OCI-LY7 (cell line): ENCODE data around the gene ARMCX1. TPM values are rescaled to one million over a fixed set of nuclear protein-coding genes. Genes with fewer than 3 reads are reported as not detected.

ENCODE experiments used
- BruUV-seq: library from RNA; stranded (reverse); fragments of 400-500 nt; replicated peaks from 2 replicates; lab custom pipeline; 2021; lab: Mats Ljungman, UMichigan
- CTCF ChIA-PET: fragments of 300-600 bp; sonication (Branson Sonifier 250); formaldehyde crosslinking; loops from one replicate; lab custom pipeline; 2022; ENCODE audit warnings: antibody characterized with exemption; ENCODE audit not compliant: unreplicated experiment; lab: Charles Lee
- POLR2A ChIA-PET: fragments of 300-600 bp; sonication (Branson Sonifier 250); formaldehyde crosslinking; loops from one replicate; lab custom pipeline; 2022; ENCODE audit warnings: antibody characterized with exemption; lab: Charles Lee
- DNase-seq: peaks from one replicate; pipeline ENCODE4 v3.0.0-alpha.2; 2015; ENCODE audit warnings: low spot score
- H2AFZ ChIP-seq: fragments of 200-600 bp; sonication (generic), shearing (Covaris generic); 2 replicates; pipeline ENCODE4 v1.6.1; 2014; ENCODE audit warnings: mild to moderate bottlenecking, antibody characterized with exemption, low read length, moderate library complexity
- H3K27ac ChIP-seq: fragments of 200-600 bp; sonication (generic); 2 replicates; pipeline ENCODE4 v1.5.1; 2014; ENCODE audit warnings: mixed run types, low read depth, mild to moderate bottlenecking, moderate library complexity, low read length, inconsistent platforms; ENCODE audit not compliant: poor library complexity, severe bottlenecking
- H3K36me3 ChIP-seq: fragments of 200-600 bp; sonication (generic); 2 replicates; pipeline ENCODE4 v1.6.1; 2014; ENCODE audit warnings: mild to moderate bottlenecking, antibody characterized with exemption, low read length, moderate library complexity, mixed read lengths; ENCODE audit not compliant: insufficient read depth
- H3K4me1 ChIP-seq: fragments of 200-600 bp; sonication (generic); 2 replicates; pipeline ENCODE4 v1.5.1; 2014; ENCODE audit warnings: mild to moderate bottlenecking, low read length; ENCODE audit not compliant: insufficient read depth, poor library complexity, severe bottlenecking
- H3K4me2 ChIP-seq: fragments of 200-600 bp; sonication (generic); 2 replicates; pipeline ENCODE4 v1.6.1; 2014; ENCODE audit warnings: mild to moderate bottlenecking, low read length
- H3K4me3 ChIP-seq: fragments of 200-600 bp; sonication (generic); 2 replicates; pipeline ENCODE4 v1.5.1; 2014; ENCODE audit warnings: mild to moderate bottlenecking, low read depth, low read length; ENCODE audit not compliant: poor library complexity, severe bottlenecking
- H3K79me2 ChIP-seq: fragments of 200-600 bp; sonication (generic); 2 replicates; pipeline ENCODE4 v1.6.1; 2016; ENCODE audit warnings: low read depth, mild to moderate bottlenecking, low read length, moderate library complexity, mixed read lengths; ENCODE audit not compliant: insufficient read depth
- H3K9me2 ChIP-seq: fragments of 200-600 bp; sonication (generic); 2 replicates; pipeline ENCODE4 v1.6.1; 2016; ENCODE audit warnings: mild to moderate bottlenecking, low read length, mixed read lengths; ENCODE audit not compliant: insufficient read depth
- H3K9me3 ChIP-seq: fragments of 200-600 bp; sonication (generic); 2 replicates; pipeline ENCODE4 v1.6.1; 2014; ENCODE audit warnings: mild to moderate bottlenecking, mixed run types, low read length, mixed read lengths
- H4K20me1 ChIP-seq: fragments of 200-600 bp; sonication (generic); 2 replicates; pipeline ENCODE4 v1.6.1; 2014; ENCODE audit warnings: mild to moderate bottlenecking, antibody characterized with exemption, low read length, moderate library complexity, mixed read lengths; ENCODE audit not compliant: insufficient read depth
- CTCF ChIP-seq: fragments of 200-600 bp; sonication (generic); conservative IDR thresholded peaks from 2 replicates; pipeline ENCODE4 v1.5.1; 2014; ENCODE audit warnings: mild to moderate bottlenecking, antibody characterized with exemption, low read length, moderate library complexity, mixed read lengths
- EZH2phosphoT487 ChIP-seq: fragments of 200-600 bp; sonication (generic); IDR thresholded peaks from 2 replicates; pipeline ENCODE4 v1.6.1; 2018; ENCODE audit warnings: low read depth, borderline replicate concordance, mild to moderate bottlenecking, mixed run types, antibody characterized with exemption, low read length, moderate library complexity, mixed read lengths
- intact Hi-C: fragments of 100-400 bp; cut with micrococcal nuclease; formaldehyde crosslinking; loops from one replicate; pipeline ENCODE4 v1.10.0; 2022; ENCODE audit not compliant: unreplicated experiment
- total RNA-seq, 2 experiments: library from RNA; depleted of rRNA in 1 of 2; stranded (reverse); fragments of >200 nt in 1 of 2; shearing (Covaris generic) in 1 of 2; gene quantifications; 2 replicates each; pipeline ENCODE4 v1.2.3, GENCODE V29; 2014 to 2022

The ARMCX1 gene
- total RNA-seq, 2 experiments from 2014 or later: not detected

DNA sequence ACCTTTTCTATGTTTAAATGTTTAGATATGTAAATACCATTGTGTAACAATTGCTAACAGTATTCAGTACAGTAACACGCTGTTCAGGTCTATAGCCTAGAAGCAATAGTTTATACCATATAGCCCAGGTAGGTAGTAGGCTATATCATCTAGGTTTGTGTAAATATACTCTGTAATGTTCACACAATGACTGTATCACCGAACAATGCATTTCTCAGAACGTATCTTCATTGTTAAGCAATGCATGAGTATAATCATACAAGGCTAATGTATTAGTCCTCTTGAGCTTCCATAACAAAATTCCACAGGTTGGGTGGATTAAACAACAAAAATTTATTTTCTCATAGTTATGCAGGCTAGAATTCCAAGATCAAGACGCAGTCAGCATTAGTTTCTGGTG is 42.4 kb upstream of the ARMCX1 start:
- CTCF ChIA-PET: no interaction called here
- Histone ChIP-seq H3K27ac (no peak overlapping the region), H3K79me2 (no peaks in the 10 kb centered on the region), H3K4me3 (no peak overlapping the region), H3K9me3 (no peaks in the 10 kb centered on the region), H3K4me2 (no peak overlapping the region), H3K9me2 (no peaks in the 10 kb centered on the region), H3K4me1 (no peaks in the 10 kb centered on the region), H3K36me3 (no peaks in the 10 kb centered on the region), H2AFZ (no peak overlapping the region), H4K20me1 (no peaks in the 10 kb centered on the region)
- no peak for TF ChIP-seq EZH2phosphoT487
- TF ChIP-seq CTCF: no peak
- intact Hi-C loops: no loop called here
- POLR2A ChIA-PET: no interaction called here
- DNase-seq: no peak
- no TSS peak for BruUV-seq

GRCh38 chrX:101530944-101531343 is 19.4 kb upstream of the ARMCX1 start:
- Histone ChIP-seq H3K4me1 (no peaks in the 10 kb centered on the region), H3K9me2 (no peaks in the 10 kb centered on the region), H3K4me2 (no peak overlapping the region), H3K79me2 (no peaks in the 10 kb centered on the region), H4K20me1 (no peaks in the 10 kb centered on the region), H3K9me3 (no peaks in the 10 kb centered on the region), H3K4me3 (no peak overlapping the region), H3K36me3 (no peaks in the 10 kb centered on the region), H3K27ac (no peak overlapping the region), H2AFZ (no peak overlapping the region)
- TF ChIP-seq CTCF (no peak), EZH2phosphoT487 (no peak)
- ChIA-PET CTCF (no interaction called here), POLR2A (no interaction called here)
- intact Hi-C loops: no loop called here
- no peak for DNase-seq
- no TSS peak for BruUV-seq

DNA sequence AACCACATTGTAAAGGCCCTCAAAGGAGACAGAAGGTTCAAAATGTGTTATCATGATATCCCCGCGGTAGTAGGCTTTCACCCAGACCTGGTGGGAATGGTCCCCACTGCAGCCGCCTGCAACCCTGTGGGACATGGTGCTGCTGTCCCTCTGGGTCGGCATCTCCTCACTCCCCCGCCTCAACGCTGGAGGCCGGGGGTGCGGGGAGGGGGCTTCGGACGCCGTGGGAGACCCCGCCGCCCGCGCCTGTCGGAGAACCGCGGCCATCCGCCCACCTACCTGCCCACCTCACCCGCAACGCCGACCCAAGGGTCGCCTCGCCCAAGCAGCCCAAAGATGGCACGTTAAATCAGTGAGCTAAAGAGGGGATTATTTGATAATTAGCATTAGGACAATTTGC is 11.2 kb upstream of the ARMCX1 start:
- no peaks in the 10 kb centered on the region for H3K4me1 ChIP-seq
- TF ChIP-seq EZH2phosphoT487 (no peak), CTCF (no peak)
- intact Hi-C loops: no loop called here
- no peaks in the 10 kb centered on the region for H3K9me2 ChIP-seq
- no peak overlapping the region for H3K27ac ChIP-seq
- H3K4me3 ChIP-seq: no peak overlapping the region
- H3K9me3 ChIP-seq: no peaks in the 10 kb centered on the region
- H3K79me2 ChIP-seq: no peaks in the 10 kb centered on the region
- H4K20me1 ChIP-seq: no peaks in the 10 kb centered on the region
- no peaks in the 10 kb centered on the region for H3K36me3 ChIP-seq
- POLR2A ChIA-PET: no interaction called here
- CTCF ChIA-PET: no interaction called here
- no peak overlapping the region for H3K4me2 ChIP-seq
- no TSS peak for BruUV-seq
- DNase-seq: no peak
- H2AFZ ChIP-seq: no peak overlapping the region
